Stimulated activated CD4-positive, alpha-beta T cell treated with anti-CD3 and anti-CD28 coated beads, Interleukin-15, amount 100 ng/mL, for 48 hours (primary cell): ENCODE measurements around the gene RNF123.
A peak's percentile ranks its signal among the peaks of the same experiment; 100 is the strongest.

Experiments used
- DNase-seq, 2 donors: peaks; one replicate each; pipeline ENCODE4 v3.0.0-alpha.2; 2020; ENCODE audit warnings: low read depth in 2 of 2

The RNF123 gene

DNA sequence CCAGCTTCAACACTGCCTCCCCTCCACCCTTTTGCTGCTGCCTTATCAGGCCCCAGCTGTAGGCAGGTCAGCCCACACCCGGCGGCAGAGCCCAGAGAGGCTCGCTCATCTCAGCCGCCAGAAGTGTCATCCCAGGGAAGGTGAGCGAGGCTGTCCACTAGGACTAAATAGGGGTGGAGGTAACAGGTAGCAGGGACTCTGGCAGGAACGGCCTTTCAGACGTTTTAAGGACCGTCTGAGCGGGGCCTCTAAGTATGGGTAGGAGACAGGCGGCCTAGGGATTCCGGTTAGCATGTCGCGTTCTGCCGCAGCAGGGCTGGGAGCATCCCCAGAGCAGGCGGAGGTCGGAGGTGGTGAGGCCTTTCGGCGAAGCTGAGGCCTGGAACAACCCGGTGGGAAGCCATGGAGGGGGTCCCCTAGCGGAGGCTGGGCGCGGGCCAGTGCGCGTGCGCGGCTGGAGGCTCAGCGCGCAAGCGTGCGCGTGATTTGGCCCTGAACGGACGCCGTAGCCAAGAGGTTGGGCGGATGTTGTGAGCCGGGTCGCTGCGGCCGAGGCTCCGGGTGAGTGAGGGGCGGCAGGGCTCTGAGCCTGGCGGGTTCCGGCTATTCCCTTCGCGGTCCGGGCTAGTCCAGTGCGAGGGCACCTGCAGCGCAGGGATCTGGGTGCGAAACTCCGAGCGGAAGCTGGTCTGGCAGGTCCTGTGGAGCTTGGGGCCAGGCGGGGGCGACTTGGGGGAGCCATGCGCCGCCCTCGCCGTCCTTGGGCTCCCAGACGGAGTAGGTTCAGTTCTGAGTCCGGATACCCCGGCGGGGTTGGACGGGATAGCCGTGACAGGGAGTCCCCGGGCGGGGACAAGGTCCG, at the start of gene RNF123, which contains the start of gene MST1:
TSS of gene RNF123 (plus strand) at position 512 of the 862 bp plus-strand sequence. CDS start 1,609 bp downstream, outside the sequence.
TSS of gene MST1 (minus strand) at position 429 of the 862 bp plus-strand sequence. CDS start 783 bp downstream, outside the sequence.
- peak; percentile 84 to 89 for DNase-seq

DNA sequence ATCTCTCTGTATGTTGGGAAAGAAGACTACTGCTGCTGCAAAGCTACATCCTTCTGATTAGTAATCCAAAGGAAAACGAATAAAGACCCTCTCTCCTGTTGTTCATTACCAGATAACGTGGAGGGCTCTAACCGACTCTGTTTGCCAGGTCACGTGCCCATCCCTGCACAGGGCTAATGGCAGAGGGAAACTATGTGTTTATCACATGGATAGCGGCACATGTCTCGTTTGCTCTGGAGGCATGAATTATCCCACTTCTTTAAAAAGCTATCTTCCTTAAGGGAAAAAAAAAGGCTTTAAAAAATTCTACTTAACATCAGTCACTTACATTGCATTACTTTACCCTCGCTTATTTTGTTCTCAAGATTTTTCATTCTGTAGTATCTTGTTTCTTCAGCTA, 48.1 kb upstream of the RNF123 start:
- no peak for DNase-seq

DNA sequence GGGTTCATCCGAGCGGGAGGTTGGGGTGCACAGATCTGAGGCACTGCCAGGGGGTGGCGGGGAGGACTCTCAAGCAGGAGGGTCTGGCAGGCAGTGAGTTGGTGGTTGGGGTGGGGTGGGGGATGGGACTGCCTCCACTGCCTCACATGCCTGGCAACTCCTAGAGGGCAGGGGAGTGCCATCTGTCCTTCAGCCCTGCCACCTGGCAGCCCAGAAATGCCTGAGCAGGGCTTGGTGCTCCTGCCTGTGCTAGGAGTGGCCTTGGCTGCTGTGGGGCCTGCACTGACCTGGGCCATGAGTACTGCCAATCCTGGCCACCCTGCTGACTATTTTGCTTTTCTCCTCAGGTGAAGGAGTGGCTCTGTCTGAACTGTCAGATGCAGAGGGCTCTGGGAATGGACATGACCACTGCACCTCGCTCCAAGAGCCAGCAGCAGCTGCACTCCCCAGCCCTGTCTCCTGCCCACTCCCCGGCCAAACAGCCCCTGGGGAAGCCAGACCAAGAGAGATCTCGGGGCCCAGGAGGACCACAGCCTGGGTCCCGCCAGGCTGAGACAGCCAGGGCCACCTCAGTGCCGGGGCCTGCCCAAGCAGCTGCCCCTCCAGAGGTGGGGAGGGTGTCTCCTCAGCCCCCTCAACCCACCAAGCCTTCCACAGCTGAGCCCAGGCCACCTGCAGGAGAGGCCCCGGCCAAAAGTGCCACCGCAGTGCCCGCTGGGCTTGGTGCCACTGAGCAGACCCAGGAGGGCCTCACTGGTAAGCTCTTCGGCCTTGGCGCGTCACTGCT, 47.2 kb upstream of the RNF123 start:
- no peak for DNase-seq

DNA sequence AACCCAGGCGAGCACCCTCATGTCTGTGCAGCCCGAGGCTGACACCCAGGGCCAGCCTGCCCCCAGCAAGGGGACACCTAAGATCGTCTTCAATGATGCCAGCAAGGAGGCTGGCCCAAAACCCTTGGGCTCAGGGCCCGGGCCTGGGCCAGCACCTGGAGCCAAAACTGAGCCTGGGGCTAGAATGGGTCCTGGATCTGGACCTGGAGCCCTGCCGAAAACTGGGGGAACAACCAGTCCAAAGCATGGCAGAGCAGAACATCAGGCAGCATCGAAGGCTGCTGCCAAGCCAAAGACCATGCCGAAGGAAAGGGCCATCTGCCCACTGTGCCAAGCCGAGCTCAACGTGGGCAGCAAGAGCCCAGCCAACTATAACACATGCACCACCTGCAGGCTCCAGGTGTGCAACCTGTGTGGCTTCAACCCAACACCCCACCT, 46.6 kb upstream of the RNF123 start:
- DNase-seq: no peak

DNA sequence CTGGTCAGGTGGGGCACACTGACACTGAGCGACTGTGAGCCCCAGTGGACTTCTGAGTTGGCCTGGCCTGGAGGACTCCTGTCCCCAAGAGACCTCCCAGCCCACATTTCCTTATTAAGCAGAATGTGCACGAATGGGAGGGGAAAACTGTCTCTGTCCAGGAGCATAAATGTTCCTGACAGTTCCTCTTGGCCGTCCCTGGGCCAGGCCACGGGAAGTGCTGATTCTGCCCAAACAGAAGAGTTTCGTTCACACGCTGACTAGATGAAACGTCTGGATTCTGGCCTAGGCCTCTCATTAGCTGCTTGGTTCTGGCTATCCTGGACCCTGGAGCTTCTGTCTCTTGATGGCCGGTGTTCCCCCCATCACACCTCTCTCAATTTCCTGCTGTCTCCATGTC, 44.7 kb upstream of the RNF123 start:
- DNase-seq: no peak

DNA sequence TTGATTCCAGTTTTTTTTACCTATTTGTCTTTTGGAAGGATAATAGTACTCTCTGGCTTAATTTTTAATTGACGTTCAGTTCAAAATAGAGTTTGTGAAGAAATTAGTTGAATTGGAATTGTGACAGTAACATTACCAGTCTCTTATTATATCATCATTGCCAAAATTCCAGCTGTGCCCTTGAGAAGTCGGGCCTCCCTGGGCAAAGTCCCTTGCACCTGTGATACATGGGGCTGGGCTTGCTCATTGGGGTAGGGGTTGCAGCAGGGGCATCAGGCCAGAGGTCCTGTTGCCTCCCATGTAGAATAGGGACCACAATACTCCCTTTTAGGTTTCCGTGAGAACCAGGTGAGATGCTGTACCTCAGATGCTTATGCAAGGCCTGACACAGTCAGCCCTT, 43.1 kb upstream of the RNF123 start:
- no peak for DNase-seq

DNA sequence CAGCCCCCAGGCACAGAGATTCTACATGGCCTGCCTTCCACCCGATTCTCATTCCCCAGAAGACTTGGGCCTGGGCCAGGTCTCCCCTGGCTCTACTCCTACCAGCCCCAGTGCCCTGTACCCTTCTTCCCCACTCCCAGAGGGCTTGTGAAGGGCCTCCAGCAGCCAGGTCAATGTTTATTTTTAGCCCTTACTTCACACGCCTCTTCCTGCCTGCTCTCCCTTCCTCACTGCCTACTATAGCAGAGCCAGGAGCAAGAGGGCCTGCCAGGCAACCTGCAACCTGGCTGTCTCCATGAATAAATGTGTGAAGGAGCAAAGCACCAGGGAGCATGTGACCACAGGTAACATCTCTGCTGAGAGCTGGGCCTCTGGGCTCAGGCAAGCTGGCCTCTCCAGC, 41.6 kb upstream of the RNF123 start:
- DNase-seq: no peak

DNA sequence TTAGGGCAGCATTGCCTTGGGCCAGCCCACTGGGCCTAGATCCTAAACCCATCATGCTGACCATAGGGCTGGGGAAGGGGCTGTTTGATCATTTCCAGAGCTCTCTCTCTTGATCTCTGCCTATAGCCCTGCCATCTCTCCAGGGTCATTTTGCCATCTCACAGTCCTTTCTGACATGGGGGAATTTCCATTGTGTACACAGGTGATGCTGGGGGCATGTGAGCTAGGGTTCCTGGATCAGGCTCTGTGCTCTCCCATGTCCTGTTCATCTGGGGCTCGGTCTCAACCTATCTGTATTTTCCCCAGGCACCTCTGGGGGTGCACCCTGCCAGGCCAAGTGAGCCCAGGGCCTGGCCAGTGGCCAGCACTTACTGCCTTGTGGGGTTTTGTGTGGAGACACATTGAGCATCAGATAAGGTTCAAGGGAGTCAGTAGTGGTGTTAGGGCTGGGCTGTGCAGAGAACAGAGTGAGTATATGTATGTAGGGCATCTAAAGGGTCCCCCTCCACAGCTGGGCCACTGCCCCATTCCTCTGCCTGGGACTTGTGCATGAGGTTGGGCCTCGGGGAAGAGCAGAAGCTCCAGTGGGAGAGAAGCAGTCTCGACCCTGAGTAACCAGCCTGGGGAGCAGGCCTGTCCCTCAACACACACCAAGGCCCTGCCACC, 40.9 kb upstream of the RNF123 start:
- DNase-seq: no peak

DNA sequence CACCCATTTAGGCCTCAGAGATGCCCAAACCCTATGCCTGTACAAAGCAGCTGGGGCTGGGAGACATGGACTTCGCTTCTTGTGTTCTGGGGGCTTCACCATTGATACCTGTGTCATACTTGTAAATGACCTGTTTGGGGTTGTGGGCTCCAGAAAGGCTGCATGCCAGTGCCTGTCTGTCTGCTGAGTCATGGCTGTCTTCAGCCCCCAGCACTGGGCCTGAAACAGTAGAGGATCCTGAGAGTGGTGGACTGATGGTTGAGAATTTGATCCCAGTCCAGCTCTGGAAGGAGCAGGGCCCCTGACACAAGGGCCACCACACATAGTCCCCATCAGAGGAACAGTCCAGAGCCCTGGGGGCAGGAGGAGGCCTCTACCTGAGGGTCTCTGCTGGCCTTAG, 39.8 kb upstream of the RNF123 start:
- no peak for DNase-seq

DNA sequence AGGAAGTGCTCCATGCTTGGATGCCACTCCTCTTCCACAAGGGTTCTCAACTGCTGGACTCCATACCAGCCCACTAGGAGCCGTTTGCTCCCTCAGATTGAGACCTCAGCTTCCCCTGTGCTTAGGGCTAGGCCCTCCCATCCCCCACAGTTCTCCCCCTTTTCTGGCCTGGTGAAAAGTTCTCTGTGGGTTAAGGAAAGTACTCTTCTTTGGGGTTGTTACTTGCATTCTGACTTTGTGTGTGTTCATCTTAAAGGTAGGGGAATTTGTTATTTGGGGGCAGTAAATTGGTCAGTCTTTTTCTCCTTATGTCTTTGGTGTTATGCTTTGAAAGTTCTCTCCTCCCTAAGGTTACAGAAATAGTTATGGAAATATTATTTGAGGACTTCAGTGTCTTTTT, 39.2 kb upstream of the RNF123 start:
- no peak for DNase-seq

DNA sequence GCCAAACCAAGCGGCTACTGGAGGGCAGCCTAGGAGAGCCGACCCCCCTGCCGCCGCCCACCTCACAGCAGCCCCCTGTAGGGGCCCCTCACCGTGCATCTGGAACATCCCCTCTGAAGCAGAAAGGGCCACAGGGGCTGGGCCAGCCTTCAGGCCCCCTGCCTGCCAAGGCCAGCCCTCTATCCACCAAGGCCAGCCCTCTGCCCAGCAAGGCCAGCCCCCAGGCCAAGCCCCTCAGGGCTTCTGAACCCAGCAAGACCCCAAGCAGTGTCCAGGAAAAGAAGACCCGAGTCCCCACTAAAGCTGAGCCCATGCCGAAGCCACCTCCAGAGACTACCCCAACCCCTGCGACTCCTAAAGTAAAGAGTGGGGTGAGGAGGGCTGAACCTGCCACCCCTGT, 38.7 kb upstream of the RNF123 start:
- no peak for DNase-seq

DNA sequence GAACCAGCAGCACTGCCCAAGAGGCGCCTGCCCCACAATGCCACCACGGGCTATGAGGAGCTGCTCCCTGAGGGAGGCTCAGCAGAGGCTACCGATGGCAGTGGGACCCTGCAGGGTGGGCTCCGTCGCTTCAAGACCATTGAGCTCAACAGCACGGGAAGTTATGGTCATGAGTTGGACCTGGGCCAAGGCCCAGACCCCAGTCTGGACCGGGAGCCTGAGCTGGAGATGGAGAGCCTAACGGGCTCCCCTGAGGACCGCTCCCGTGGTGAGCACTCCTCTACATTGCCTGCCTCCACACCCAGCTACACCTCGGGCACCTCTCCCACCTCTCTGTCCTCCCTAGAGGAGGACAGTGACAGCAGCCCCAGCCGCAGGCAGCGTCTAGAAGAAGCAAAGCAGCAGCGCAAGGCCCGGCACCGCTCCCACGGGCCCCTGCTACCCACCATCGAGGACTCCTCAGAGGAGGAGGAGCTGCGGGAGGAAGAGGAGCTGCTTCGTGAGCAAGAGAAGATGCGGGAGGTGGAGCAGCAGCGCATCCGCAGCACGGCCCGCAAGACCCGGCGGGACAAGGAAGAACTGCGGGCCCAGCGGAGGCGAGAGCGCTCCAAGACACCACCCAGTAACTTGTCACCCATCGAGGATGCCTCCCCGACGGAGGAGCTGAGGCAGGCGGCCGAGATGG, 37.0 kb upstream of the RNF123 start:
- DNase-seq: no peak

DNA sequence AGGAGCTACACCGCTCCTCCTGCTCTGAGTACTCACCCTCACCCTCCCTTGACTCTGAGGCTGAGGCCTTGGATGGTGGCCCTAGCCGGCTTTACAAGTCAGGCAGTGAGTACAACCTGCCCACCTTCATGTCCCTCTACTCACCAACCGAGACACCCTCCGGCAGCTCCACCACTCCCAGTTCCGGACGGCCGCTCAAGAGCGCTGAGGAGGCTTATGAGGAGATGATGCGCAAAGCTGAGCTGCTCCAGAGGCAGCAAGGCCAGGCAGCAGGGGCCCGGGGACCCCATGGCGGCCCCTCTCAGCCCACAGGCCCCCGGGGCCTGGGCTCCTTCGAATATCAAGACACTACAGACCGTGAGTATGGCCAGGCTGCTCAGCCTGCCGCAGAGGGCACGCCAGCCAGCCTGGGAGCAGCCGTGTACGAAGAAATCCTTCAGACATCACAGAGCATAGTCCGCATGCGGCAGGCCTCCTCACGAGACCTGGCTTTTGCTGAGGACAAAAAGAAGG, 36.4 kb upstream of the RNF123 start:
- DNase-seq: no peak

DNA sequence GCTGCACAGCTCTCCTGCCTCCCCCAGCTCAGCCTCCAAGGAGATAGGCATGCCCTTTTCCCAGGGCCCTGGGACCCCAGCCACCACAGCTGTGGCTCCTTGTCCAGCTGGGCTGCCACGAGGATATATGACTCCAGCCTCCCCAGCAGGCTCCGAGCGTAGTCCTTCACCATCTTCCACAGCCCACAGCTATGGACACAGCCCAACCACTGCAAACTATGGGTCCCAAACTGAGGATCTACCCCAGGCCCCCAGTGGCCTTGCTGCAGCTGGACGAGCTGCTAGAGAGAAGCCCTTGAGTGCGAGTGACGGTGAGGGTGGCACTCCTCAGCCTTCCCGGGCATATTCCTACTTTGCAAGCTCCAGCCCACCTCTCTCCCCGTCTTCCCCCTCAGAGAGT, 35.7 kb upstream of the RNF123 start:
- DNase-seq: no peak

DNA sequence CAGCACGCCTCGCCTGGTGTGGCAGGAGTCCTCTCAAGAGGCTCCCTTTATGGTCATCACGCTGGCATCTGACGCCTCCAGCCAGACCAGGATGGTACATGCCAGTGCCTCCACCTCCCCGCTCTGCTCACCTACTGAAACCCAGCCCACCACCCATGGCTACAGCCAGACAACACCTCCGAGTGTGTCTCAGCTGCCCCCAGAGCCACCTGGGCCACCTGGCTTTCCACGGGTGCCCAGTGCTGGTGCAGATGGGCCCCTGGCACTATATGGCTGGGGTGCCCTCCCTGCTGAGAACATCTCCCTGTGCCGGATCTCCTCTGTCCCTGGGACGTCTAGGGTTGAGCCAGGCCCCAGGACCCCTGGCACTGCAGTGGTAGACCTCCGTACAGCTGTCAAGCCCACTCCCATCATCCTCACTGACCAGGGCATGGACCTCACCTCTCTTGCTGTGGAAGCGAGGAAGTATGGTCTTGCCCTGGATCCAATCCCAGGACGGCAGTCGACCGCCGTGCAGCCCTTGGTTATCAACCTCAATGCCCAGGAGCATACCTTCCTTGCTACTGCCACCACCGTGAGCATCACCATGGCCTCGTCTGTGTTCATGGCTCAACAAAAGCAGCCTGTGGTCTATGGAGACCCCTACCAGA, 35.1 kb upstream of the RNF123 start:
- DNase-seq: no peak

DNA sequence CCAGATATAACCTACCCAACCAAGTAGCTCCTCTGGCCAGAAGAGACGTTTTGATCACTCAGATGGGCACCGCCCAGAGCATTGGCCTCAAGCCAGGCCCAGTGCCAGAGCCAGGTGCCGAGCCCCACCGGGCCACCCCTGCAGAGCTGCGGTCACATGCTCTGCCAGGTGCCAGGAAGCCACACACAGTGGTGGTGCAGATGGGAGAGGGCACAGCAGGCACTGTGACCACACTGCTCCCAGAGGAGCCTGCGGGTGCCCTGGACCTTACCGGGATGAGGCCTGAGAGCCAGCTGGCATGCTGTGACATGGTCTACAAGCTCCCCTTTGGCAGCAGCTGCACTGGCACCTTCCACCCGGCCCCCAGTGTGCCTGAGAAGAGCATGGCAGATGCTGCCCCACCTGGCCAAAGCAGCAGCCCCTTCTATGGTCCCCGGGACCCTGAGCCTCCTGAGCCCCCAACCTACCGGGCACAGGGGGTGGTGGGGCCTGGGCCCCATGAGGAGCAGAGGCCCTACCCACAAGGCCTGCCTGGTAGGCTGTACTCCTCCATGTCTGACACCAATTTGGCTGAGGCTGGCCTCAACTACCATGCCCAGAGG, 34.3 kb upstream of the RNF123 start:
- no peak for DNase-seq

DNA sequence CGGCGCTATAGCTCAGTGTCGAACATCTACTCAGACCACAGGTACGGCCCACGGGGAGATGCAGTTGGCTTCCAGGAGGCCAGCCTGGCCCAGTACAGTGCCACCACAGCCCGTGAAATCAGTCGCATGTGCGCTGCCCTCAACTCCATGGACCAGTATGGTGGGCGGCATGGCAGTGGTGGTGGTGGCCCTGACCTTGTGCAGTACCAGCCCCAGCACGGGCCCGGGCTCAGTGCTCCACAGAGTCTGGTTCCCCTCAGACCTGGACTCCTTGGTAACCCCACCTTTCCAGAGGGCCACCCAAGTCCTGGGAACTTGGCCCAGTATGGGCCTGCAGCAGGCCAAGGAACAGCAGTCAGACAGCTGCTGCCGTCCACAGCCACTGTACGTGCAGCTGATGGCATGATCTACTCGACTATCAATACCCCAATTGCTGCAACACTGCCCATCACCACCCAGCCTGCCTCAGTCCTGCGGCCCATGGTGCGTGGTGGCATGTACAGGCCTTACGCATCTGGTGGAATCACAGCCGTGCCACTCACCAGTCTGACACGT, 33.5 kb upstream of the RNF123 start:
- no peak for DNase-seq

DNA sequence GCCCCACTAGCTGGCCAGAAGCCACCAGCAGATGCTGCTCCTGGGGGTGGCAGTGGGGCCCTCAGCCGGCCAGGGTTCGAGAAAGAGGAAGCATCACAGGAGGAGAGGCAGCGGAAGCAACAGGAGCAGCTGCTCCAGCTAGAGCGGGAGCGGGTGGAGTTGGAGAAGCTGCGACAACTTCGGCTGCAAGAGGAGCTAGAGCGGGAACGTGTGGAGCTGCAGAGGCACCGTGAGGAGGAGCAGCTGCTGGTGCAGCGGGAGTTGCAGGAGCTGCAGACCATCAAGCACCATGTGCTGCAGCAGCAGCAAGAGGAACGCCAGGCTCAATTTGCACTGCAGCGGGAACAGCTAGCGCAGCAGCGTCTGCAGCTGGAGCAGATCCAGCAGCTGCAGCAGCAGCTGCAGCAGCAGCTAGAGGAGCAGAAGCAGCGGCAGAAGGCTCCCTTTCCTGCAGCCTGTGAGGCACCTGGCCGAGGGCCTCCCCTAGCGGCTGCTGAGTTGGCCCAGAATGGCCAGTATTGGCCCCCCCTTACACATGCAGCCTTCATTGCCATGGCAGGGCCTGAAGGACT, 32.7 kb upstream of the RNF123 start:
- no peak for DNase-seq

DNA sequence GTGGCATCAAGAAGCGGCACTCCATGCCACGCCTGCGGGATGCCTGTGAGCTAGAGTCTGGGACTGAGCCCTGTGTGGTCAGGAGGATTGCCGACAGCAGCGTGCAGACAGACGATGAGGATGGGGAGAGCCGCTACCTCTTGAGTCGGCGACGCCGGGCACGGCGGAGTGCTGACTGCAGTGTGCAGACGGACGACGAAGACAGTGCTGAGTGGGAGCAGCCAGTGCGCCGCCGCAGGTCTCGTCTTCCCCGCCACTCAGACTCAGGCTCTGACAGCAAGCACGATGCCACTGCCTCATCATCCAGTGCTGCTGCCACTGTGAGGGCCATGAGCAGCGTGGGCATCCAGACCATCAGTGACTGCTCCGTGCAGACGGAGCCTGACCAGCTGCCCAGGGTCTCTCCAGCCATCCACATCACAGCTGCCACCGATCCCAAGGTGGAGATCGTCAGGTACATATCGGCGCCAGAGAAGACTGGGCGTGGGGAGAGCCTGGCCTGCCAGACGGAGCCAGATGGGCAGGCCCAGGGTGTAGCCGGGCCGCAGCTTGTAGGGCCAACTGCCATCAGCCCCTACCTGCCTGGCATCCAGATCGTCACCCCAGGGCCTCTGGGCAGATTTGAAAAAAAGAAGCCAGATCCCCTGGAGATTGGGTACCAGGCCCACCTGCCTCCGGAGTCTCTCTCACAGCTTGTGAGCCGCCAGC, 32.0 kb upstream of the RNF123 start:
- DNase-seq: no peak
